ENCODE measurements around the gene KCTD5.
A peak's percentile ranks its signal among the peaks of the same experiment; 100 is the strongest.
"Not testable (repeated sequence)": the region's sequence is repeated elsewhere in the genome, so short reads cannot be mapped to it uniquely, and the experiment has no call there.

KCTD5 gene

DNA sequence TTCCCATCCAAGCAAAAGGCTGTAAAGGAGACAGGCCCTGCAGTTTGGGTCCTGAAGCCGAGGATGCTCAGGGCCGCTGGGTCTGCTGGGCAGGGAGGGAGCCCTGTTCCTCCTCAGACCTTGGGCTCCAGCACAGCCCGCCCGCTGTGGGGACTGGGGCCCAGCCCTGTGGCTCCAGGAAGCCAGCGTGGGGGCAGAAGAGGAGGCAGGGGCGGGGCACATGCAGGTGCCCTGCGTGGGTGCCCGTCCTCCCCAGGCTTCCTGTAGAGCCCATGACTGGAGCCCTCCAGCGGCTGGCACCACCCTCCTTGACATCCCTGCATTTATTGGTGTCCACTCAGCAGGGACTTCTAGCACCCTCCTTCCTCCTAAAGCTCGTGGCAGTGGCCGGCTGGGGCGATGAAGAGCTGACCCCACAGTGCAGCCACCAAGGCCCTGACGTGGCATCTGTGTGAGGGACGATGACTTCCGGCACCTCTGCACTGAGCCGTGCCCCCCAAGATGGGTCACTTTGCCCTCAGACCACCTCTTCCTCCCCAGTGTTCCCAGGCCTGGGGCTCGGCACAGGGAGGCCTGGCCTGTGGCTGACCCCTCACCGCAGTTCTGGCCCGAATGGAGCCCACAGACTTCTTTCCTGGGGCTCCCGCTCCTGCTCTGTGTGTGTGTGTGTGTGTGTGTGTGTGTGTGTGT, 27.8 kb downstream of the KCTD5 start:
- DNase-seq (ENCODE audit: low read depth in 2 of 2), result no peak

DNA sequence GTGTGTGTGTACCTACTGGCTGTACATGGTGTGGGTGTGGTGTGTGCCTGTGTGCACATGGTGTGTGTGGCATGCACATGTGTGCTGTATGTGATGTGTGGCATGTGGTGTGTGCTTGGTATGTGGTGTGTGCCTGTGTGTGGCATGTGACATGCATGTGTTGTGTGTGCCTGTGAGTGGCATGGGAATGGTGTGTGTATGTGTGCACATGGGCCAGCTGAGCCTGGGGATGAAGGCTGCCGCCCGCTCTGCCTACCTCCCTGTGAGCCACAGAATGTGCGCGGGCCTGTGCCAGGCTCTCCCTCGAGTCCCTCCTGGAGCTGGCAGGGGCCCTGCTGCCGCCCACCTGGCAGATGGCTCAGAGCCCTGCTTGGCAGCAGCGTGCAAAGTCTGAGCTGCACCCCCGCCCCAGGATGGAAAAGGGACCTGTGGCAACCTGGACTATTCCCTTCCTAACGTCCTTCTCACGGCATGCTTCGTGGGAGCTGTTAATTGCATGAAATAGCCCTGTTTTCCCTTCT, 28.4 kb downstream of the KCTD5 start:
- DNase-seq (ENCODE audit: low read depth in 2 of 2), result no peak

DNA sequence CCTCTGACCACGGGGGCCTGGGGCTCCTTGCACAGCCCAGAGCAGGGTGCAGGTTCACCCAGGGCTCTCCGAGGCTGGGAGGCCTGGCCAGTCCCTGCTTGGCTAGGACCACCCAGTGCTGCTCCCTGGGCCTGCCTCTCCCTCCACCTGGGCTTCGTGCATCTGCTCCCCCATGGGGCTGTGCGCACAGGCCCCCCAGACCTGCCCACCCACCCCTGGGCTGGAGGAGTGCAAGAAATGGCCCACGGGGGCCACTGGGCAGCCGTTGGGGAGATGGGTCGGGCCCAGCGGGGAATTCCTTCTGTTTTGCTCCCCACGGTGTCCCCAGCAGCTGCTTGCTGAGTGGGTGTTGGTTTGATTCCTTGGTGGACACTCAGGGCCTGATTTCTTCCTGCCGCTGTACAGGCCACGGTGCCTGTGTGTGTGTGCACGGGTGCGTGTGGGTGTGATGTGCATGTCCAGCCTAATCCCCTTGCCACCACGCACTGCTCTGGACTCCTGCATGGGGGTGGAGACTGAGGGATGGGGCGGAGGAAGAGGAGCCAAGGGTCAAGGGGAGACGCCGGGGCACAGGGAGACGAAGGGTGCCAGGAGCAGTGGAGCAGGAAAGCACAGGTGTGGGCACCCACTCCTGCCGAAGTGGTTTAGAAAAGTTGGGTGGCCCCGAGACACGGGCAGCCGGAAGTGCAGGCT, 29.2 kb downstream of the KCTD5 start:
- no peak for DNase-seq (ENCODE audit: low read depth in 2 of 2)

DNA sequence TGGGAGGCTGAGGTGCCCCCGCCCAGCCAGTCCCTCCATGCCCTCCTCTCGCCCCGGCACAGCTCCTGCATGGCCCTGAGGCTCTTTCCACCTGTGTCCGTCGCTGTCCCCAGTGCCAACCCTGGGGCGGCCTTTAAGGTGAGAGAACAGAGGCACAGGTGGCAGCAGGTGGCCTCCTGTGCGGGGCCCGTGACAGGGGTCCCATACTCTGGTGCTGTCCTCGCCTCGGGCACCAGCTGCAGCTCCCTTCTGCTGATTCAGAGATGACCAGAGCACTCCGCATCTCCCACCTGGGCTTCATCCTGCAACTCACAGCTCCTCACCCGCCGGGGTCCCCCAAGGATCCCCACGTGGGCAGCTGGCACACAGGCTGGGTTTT, 29.7 kb downstream of the KCTD5 start:
- no peak for DNase-seq (ENCODE audit: low read depth in 2 of 2)

DNA sequence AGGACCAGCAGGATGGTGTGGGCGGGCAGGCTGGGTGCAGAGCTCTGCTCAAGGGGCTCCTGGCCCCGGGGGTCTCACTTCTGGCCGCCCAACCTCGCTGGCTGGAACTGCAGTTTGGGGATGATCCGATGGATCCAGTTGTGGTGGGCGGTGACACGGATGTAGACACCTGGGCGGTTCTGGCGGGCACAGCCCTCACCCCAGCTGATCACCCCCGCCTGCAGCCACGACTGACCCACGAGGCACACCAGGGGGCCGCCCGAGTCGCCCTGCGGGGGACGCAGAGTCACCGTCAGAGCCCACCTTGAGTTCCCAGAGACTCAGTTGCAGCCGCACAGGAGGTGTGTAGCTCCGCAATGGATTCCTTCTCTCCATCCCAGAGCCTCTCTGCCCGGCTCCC, 30.2 kb downstream of the KCTD5 start:
- no peak for DNase-seq (ENCODE audit: low read depth in 2 of 2)

DNA sequence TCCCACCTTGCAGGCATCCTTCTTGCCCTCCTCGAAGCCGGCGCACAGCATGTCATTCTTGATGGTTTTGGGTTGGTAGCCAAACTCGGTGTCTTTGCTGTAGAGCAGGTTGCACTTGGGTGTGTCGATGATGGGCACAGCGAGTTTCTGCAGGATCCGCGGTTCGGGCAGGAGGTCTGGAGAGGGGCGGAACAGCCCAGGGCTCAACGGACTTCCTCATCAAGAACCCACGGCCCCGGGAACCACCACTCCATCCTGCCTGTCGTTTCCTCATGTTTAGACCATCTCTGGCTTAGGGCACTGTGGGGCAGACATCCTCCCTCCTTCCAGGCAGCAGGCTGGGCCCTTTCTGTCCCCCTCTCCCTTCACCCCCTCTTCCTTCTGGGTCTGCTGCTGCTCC, 31.2 kb downstream of the KCTD5 start:
- DNase-seq (ENCODE audit: low read depth in 2 of 2), result no peak

DNA sequence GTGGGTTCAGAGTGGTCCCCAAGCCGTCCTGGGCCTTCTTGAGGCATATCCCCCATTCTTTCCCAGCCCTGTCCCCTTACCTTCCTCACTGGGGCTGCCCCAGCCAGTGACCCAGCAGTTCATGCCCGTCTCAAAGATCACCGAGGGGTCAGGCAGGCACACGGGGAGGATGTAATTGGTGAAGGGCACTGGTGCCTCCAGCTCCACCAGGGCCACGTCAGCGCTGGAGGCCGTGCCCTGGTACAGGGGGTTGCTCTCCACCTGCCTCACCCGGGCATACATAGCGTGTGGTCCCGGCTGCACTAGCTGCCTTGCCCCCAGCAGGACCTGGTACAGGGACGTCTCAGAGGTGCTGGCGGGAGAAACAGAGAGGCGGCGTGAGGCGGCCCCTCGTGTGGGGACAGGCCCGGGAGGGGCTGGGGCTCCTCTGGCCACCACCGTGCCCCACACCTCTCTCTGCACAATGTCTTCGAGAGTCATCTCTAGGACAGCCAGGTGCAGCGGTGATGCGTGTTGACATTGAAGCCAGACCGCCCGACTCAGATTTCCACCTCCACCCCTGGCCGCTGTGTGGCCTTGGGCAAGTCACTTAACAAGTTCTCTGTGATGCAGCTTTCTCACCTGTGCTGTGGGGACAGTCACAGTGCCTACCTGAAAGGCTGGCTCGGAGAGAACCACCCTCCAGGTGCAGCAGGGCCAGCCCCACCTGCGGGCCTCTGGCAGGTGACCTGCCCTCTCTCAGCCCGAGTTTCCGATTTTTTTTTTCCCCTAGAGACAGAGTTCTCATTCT, 31.9 kb downstream of the KCTD5 start:
- no peak for DNase-seq (ENCODE audit: low read depth in 2 of 2)

DNA sequence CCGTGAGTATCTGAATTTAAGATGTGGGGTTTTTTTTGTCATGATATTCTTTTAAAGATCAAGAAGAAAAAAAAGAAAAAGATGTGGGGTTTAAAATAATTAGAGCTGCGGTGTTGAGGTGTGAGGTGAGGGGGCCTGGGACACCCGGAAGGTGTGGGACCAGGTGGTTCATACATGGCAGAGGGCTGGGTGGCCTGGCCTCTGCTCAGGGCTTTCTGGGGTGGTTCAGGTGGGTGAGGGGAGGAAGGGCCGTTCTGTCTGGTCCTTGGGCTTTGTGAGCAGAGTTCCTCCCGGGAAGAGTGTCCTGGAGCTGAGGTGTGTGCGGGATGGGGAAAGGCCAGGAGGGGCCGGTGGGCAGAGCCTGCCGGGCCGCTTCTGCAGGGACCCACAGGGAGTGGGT, 32.7 kb downstream of the KCTD5 start:
- DNase-seq (ENCODE audit: low read depth in 2 of 2), result no peak

DNA sequence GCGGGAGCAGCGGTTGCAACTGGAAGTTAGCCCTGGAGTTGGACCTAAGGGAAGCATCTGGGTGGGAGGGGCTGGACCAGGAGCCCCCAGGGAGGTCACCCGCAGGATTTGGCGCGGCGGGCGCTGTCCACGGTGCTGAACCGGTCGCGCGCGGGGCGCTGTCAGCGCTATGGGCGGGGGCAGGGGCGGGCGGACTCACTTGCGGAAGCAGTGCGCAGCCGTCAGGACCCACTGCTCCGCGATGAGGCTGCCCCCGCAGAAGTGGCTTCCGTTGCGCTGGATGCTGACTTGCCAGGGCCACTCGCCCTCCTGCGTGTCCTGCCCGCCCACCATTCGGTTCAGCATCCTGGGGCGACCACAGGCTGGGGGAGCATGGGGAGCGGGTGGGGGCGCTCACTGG, 33.2 kb downstream of the KCTD5 start:
- peak; percentile 63 to 69 for DNase-seq (ENCODE audit: low read depth in 2 of 2)

DNA sequence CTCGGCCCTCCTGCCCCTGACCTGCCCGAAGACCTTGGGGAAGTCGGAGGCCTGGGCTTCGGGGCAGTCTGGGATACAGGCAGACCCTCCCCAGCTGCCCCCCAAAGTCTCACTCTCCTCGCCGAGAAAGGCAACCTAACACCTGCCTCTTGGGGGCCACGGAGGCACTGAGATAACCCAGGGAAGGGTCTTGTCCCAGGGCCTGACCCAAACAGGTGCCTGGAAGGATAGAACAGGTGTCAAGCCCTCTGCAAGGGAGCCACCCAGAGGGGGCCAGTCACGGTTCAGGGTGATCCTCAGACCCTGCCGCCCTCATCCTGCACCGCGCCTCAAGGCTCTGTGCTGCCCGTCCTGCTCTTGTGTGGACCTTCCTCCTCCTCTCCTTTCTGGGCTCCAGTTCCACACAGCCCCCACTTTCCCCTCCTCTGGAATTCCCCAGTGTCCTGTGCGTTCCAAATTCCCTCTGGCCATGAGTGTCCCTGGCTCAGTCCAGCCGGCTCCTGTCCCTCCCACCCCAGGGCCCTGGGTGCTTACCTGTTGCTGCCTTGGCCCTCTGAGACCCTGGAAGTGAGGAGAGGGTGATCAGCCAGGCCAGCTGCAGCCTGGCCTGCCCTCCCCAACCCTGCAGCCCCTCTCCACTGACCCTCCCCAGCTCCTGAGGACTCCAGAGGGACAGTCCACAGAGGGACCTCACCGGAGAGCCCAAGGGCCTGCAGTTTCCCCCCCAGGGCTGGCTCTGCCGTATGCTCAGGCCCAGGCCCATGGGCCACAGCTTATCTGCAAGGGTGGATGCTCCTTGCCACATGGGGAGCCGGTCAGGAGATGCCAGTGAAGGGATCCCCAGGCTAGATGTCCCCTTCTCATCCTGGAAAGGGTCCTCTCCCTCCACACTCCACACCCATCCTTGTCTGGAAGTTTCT, 33.9 kb downstream of the KCTD5 start:
- no peak for DNase-seq (ENCODE audit: low read depth in 2 of 2)

DNA sequence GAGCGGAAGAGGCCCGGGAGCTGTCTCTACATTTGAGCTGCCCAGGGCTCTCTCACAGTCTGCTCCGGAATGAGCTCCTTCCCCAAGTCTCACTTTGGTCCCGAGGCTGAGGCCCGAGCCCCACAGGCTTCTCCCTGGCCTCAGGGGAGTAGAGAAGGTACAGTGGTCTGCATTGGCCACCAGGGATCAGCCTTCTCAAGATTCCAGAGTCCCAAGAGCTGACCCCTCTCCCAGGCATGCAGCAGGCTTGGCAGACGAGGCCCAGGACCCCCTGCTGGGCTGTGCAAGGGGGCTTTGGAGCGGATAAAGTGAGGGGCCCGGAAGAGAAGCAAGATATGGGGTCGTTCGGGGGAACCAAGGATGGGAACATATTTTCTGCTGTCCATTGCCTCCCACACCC, 34.6 kb downstream of the KCTD5 start:
- DNase-seq (ENCODE audit: low read depth in 2 of 2), result no peak

DNA sequence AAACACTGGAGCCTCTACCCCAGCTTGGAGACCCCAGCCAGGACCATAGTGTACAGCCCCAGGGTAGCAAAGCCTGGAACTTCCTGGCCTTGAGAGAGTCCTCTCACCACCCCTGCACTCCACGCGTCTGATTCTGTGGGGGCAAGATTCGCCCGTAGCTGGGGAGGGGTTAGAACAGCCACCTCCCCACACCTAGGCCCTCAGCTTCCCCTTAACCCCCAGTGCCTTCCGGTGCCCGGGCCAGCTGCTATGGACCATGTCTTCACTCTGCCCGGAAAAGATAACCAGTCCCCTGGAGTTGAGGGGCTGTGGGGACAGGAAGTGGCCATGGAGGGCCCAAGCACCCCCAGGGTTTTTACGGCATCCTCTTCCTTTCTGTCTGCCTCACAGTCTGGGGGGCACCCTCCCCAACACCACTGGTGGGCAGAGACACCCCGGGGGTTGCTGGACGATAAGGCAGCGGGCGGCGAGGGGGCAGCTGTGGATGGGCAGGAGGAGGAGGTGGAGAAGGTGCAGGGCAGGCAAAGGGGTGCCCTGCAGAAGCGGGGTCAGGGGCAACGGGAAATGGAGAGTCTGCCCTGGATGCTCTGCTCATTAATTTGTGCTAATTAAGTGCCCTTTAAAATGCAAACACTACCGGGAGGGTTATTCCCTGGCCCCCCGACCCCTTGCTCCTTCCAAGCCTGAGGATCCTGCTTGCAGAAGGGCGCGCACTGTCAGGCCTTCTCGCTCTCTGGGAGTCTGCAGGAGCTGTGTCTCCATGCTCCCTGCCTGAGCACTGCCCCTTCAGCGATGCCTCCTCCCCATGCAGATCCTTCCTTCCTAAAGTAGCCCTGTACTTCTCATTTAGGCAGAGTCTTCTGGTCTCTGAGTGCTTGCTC, 35.3 kb downstream of the KCTD5 start:
- DNase-seq (ENCODE audit: low read depth in 2 of 2), result no peak

DNA sequence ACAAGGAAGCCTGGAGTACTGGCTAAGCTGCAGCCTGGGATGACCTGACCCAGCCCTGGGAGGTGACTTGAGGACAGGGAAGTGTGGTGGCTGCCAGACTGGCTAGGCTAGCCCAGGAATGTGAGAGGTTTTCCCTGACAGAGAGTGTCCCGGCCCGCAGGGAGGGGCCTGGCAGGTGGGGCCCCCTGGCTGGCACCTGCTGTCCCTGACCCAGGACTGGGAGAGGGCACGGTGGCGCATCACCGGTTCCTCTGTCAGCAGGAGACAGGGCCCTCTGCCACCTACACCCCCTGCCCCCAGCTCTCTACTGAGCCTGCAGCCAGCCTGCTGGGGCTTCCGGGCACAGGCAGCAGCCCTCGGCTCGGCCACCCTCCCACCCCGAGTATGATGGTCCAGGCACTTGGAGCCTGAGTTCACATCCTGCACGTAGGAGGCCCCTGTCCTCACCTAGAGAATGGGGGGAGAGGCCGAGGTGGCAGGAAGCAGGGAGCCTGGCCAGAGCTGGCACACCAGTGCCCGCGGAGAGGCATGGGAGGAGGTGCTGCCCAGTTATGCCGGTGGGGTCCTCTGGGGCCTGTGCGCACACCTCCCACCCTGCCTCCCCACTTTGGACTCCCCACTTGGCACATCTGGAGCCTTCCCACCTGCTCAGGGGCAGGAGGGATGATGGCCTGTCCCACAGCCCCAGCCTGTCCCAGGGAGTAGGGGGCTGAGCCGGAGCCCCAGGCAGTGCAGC, 37.2 kb downstream of the KCTD5 start:
- DNase-seq (ENCODE audit: low read depth in 2 of 2), result no peak

DNA sequence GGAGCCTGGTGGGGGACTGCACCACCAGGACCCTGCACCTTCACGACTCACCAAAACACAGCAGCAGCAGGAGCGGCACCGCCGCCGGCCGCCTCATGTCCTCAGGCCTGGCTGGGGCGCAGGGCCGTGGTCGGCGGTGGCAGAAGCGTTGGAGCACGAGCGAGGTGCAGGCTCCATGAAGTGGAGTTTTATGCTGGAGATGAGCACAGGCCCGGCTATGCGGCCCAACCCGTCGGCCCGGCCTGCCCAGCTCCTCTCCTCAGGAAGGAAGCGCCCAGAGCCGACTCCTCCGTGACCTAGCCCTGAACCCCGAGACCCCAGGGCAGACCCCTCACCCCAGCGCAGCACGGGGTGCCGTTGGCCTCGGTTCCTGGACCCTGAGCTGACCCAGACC, 37.7 kb downstream of the KCTD5 start, which contains the start of gene PRSS27:
Gene PRSS27, minus strand, starts transcription at position 161 of the 394 bp plus-strand sequence. Its CDS starts 64 bp downstream, at position 97.
- no peak for DNase-seq (ENCODE audit: low read depth in 2 of 2)

DNA sequence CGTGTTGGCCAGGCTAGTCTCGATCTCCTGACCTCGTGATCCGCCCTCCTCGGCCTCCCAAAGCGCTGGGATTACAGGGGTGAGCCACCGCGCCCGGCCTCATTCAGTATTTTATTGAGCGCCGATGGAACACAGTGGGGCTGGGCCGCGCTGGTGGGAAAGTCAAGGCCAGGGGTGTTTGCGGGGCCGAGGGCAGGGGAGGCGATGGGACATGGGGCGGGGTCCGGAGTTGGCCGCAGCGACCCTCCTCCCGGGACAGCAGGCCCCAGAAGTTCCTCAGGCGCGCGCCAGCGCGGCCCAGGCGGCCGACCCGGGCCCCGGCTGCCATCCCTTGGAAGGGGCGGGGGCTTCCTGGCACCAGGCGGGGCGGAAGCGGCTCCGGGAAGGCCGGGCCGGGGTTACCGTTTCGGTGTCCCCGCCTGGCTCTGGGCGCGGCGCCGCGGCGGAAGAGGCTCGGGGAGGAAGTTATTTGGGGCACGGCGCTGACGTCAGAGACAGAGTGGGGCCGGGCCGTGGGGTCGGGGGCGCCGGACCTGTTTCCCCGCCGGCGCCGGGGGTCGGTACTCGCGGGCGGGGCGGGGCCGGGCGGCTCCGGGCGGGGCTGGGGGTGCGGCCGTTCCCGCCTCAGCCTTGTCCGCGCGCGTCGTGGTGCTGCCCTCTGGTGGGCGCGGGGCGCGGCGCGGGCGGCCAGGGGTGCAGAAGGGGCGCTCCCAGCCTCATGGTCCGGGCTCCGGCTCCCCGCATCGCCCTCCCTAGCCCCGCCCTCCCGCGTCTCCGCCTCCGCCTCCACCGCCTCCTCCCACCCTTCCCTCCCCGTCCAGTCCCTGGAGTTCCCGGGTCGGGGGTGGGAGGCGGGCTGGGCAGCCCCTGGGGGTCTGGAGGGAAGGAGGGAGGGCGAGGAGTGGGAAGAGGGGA, 38.7 kb downstream of the KCTD5 start:
- peak; percentile 67 to 70 for DNase-seq (ENCODE audit: low read depth in 2 of 2)

DNA sequence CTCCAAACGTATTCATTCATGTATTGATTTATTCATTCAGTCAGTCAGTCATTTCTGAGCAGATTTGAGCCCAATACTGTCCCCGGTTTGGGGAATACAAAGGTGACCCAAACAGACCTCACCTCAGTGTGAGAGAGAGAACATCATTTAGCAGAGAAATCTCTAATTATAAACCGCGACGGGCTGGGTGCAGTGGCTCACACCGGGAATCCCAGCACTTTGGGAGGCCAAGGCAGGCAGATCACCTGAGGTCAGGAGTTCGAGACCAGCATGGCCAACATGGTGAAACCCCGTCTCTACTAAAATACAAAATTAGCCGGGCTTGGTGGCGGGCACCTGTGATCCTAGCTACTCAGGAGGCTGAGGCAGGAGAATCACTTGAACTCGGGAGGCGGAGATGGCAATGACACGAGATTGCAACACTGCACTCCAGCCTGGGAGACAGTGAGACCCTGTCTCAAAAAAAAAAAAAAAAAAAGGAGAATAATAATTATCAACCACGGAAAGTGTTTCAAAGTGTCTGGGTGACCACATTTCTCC, 39.4 kb downstream of the KCTD5 start:
- DNase-seq (ENCODE audit: low read depth in 2 of 2), result not testable (repeated sequence)

DNA sequence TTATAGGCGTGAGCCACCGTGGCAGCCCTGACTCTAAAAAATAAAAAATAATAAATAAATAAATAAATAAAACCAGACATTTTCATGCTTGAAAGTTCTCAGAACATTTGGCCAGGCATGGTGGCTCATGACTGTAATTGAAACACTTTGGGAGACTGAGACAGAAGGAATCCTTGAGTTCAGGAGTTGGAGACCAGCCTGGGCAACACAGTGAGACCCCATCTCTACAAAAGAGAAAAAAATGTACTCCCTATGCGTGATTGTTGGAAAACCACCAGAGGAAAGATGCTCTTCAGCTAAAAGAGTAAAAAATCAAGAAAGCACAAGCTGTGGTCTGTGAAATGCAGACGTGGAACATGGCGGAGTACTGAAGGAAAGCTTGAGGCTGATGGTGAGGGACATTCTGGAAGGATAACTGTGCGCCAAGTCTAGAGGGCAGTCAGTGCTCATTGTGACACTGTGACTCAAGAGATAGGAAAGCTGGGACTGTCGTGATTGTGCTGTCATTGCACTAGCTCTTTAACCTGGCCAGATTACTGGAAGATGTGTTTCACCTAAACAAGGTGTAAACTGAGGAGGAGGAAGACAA, 41.9 kb downstream of the KCTD5 start:
- no peak for DNase-seq (ENCODE audit: low read depth in 2 of 2)

DNA sequence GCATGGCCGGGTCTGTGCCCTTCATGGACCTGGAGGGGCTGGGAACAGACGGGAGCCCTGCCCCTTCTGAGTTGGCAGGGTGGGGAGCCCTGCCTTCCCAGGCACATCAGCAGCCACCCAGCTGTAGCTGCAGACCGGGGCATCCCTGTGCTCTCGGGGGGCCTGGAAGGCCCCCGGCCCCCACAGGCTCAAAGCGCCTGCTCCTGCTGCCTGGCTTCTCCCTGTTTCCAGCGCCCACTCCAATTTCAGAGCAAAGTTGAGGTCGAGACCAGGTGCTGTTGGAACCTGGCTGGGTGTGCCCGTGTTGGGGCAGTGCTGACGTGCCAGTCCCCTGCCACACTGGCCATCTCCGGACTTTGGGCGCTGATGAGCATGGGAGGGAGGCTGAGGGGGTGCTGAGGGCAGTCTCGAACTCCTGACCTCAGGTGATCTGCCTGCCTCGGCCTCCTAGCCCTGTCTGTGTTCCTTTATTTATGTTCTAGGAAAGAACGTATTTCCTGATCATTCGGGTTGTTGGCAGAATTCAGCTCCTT, 42.6 kb downstream of the KCTD5 start:
- DNase-seq (ENCODE audit: low read depth in 2 of 2), result no peak
